HepG2 (cell line): ENCODE results near the gene F12. TPM values are rescaled to one million over a fixed set of nuclear protein-coding genes. Genes with fewer than 3 reads are reported as not detected.
A peak's percentile ranks its signal among the peaks of the same experiment; 100 is the strongest.

Source experiments
- ETV5 ChIP-seq: IDR thresholded peaks from 2 replicates; pipeline ENCODE4 v1.6.1; 2018; ENCODE audit warnings: missing biosample characterization, missing genetic modification reagents, inconsistent platforms, borderline replicate concordance
- FOXP4 ChIP-seq: sonication (generic); formaldehyde crosslinking; IDR thresholded peaks from 2 replicates; pipeline ENCODE4 v1.4.0; 2020; ENCODE audit warnings: missing genetic modification reagents
- JUNB ChIP-seq: sonication (generic); formaldehyde crosslinking; IDR thresholded peaks from 2 replicates; pipeline ENCODE4 v1.8.0; 2022; ENCODE audit warnings: missing genetic modification reagents, mild to moderate bottlenecking, borderline replicate concordance
- MED8 ChIP-seq: sonication (generic); formaldehyde crosslinking; IDR thresholded peaks from 2 replicates; pipeline ENCODE4 v1.8.1; 2023; ENCODE audit warnings: mild to moderate bottlenecking, missing genetic modification reagents; ENCODE audit not compliant: insufficient replicate concordance
- NFIC ChIP-seq: IDR thresholded peaks from 2 replicates; pipeline ENCODE4 v1.6.1; 2012; ENCODE audit warnings: mild to moderate bottlenecking, low read length, inconsistent platforms
- NFYC ChIP-seq: IDR thresholded peaks from 2 replicates; pipeline ENCODE4 v1.6.1; 2016; ENCODE audit warnings: missing genetic modification reagents, missing compliant biosample characterization
- PAX8 ChIP-seq: sonication (generic); formaldehyde crosslinking; IDR thresholded peaks from 2 replicates; pipeline ENCODE4 v1.8.0; 2022; ENCODE audit warnings: mild to moderate bottlenecking, missing genetic modification reagents, borderline replicate concordance
- SP140L ChIP-seq: sonication (generic); formaldehyde crosslinking; IDR thresholded peaks from 2 replicates; pipeline ENCODE4 v1.4.0; 2020; ENCODE audit warnings: missing genetic modification reagents, borderline replicate concordance
- ZNF550 ChIP-seq: sonication (generic); formaldehyde crosslinking; IDR thresholded peaks from 2 replicates; pipeline ENCODE4 v1.4.0; 2020; ENCODE audit warnings: mild to moderate bottlenecking, missing genetic modification reagents, borderline replicate concordance
- ZNF574 ChIP-seq: sonication (generic); formaldehyde crosslinking; IDR thresholded peaks from 2 replicates; pipeline ENCODE4 v1.4.0; 2020; ENCODE audit warnings: missing genetic modification reagents
- ZNF646 ChIP-seq: sonication (generic); formaldehyde crosslinking; IDR thresholded peaks from 2 replicates; pipeline ENCODE4 v1.9.0; 2021; ENCODE audit warnings: mild to moderate bottlenecking, missing genetic modification reagents
- ZNF75D ChIP-seq: sonication (generic); formaldehyde crosslinking; IDR thresholded peaks from 2 replicates; pipeline ENCODE4 v1.8.1; 2023; ENCODE audit warnings: missing genetic modification reagents, mild to moderate bottlenecking, borderline replicate concordance
- ZNF784 ChIP-seq: sonication (generic); formaldehyde crosslinking; IDR thresholded peaks from 2 replicates; pipeline ENCODE4 v1.5.1; 2020; ENCODE audit warnings: missing genetic modification reagents, mild to moderate bottlenecking, borderline replicate concordance
- ZNF878 ChIP-seq: sonication (generic); formaldehyde crosslinking; IDR thresholded peaks from 2 replicates; pipeline ENCODE4 v1.8.1; 2023; ENCODE audit warnings: mild to moderate bottlenecking, missing genetic modification reagents, moderate library complexity
- ZSCAN29 ChIP-seq: sonication (generic); formaldehyde crosslinking; conservative IDR thresholded peaks from 2 replicates; pipeline ENCODE4 v1.4.0; 2020; ENCODE audit warnings: mild to moderate bottlenecking, missing genetic modification reagents
- polyA plus RNA-seq, 8 experiments: library from polyadenylated mRNA; depleted of rRNA in 3 of 8; stranded (reverse) in 7 of 8; unstranded in 1 of 8; fragments of >200 nt; fragmentation: Illumina TruSeq in 4 of 8; extraction: Trizol in 4 of 8; gene quantifications; 2 replicates each; pipeline versions ENCODE4 v1.2.1 to v1.2.3, GENCODE V29; 2011 to 2016; ENCODE audit warnings: low read depth in 4 of 8, missing spikeins in 1 of 8, mixed read lengths in 1 of 8; ENCODE audit not compliant: insufficient read depth in 1 of 8
- total RNA-seq, 5 experiments: library from RNA; depleted of rRNA; stranded (reverse); fragments of >200 nt; fragmentation: Illumina TruSeq; extraction: Trizol; gene quantifications; 2 replicates each; pipeline ENCODE4 v1.2.3, GENCODE V29; 2016; ENCODE audit warnings: low read depth in 1 of 5

Gene F12
- total and polyA plus RNA-seq, 2 of the 13 experiments (the other 11 are each of a cell fraction or from before 2014, with no cell fraction given): 2.5 to 3.0 TPM

- TF ChIP-seq ZNF646 (no peak), NFIC (0 out of 2 replicates have a peak, but pooled peaks have one; percentile 53), MED8 (peak; percentile 10), ZNF784 (CRISPR knock-in tag) (0 out of 2 replicates have a peak, but pooled peaks have one; percentile 56), ETV5 (CRISPR knock-in tag) (peak; percentile 32; the same call in 1 of the 2 replicates), ZNF550 (CRISPR knock-in tag) (no peak), FOXP4 (CRISPR knock-in tag) (peak; percentile 51), ZSCAN29 (CRISPR knock-in tag) (no peak), SP140L (CRISPR knock-in tag) (0 out of 2 replicates have a peak, but pooled peaks have one; percentile 81), ZNF75D (CRISPR knock-in tag) (no peak), ZNF574 (CRISPR knock-in tag) (peak; percentile 80), NFYC (CRISPR knock-in tag) (no peak), JUNB (CRISPR knock-in tag) (no peak), ZNF878 (CRISPR knock-in tag) (peak; percentile 83; the same call in 1 of the 2 replicates), PAX8 (no peak)
Measured at GRCh38 chr5:177378884-177379883, 30.2 kb downstream of the F12 start (continued).
